Activated CD4-positive, alpha-beta T cell treated with anti-CD3 and anti-CD28 coated beads for 48 hours (primary cell): ENCODE measurements around the gene ENTREP3.
"Not testable (repeated sequence)": the region's sequence is repeated elsewhere in the genome, so short reads cannot be mapped to it uniquely, and the experiment has no call there.

Source experiments
- DNase-seq: peaks from one replicate; pipeline ENCODE4 v3.0.0-alpha.2; 2020

ENTREP3 gene

GRCh38 chr1:155250633-155251449, 4.4 kb downstream of the ENTREP3 start:
- DNase-seq = peak; percentile 99

- DNase-seq = no peak
These were observed 5.0 kb downstream of the ENTREP3 start for GRCh38 chr1:155250246-155250632.

GRCh38 chr1:155247667-155248553, 7.4 kb downstream of the ENTREP3 start:
- no peak for DNase-seq

GRCh38 chr1:155246796-155247195, 8.5 kb downstream of the ENTREP3 start:
- DNase-seq = not testable (repeated sequence)

GRCh38 chr1:155245163-155245524, 10.1 kb downstream of the ENTREP3 start:
- no peak for DNase-seq

GRCh38 chr1:155244368-155245162, 10.7 kb downstream of the ENTREP3 start:
- peak; percentile 97 for DNase-seq

GRCh38 chr1:155242805-155243358, 12.4 kb downstream of the ENTREP3 start:
- no peak for DNase-seq

- no peak for DNase-seq
These were observed 13.4 kb downstream of the ENTREP3 start for GRCh38 chr1:155241841-155242264.

- peak; percentile 65 for DNase-seq
These were observed 14.1 kb downstream of the ENTREP3 start for GRCh38 chr1:155241069-155241679.

- no peak for DNase-seq
These were observed 18.8 kb downstream of the ENTREP3 start for GRCh38 chr1:155236451-155236850.

GRCh38 chr1:155235375-155235774, 19.9 kb downstream of the ENTREP3 start:
- DNase-seq = not testable (repeated sequence)

GRCh38 chr1:155233502-155233901, 21.8 kb downstream of the ENTREP3 start:
- not testable (repeated sequence) for DNase-seq

- not testable (repeated sequence) for DNase-seq
These were observed 23.0 kb downstream of the ENTREP3 start for GRCh38 chr1:155232001-155232978.

- not testable (repeated sequence) for DNase-seq
These were observed 24.0 kb downstream of the ENTREP3 start for GRCh38 chr1:155231302-155231701.

- DNase-seq = no peak
These were observed 27.2 kb downstream of the ENTREP3 start for GRCh38 chr1:155228096-155228427.

- peak; percentile 100 for DNase-seq
These were observed 27.8 kb downstream of the ENTREP3 start for GRCh38 chr1:155227261-155228095.

- DNase-seq = peak; percentile 73
These were observed 28.4 kb downstream of the ENTREP3 start for GRCh38 chr1:155226910-155227260.

GRCh38 chr1:155226188-155226909, 28.9 kb downstream of the ENTREP3 start:
- DNase-seq = peak; percentile 85

GRCh38 chr1:155225404-155225759, 29.9 kb downstream of the ENTREP3 start:
- not testable (repeated sequence) for DNase-seq

- no peak for DNase-seq
These were observed 32.2 kb downstream of the ENTREP3 start for GRCh38 chr1:155223047-155223446.
